B cell (primary cell): ENCODE measurements around the gene ADM2. TPM values are rescaled to one million over a fixed set of nuclear protein-coding genes. Genes with fewer than 3 reads are reported as not detected.

ENCODE experiments used
- ATAC-seq: fragments of 200-7000 bp; cut with Tn5 transposase; one replicate; pipeline ENCODE4 v1.10.0; 2021; ENCODE audit warnings: low read depth, mild to moderate bottlenecking, moderate number of reproducible peaks, moderate library complexity
- CTCF ChIA-PET: fragments of 350-600 bp; sonication (Branson Sonifier 250); formaldehyde crosslinking; loops from one replicate; lab custom pipeline; 2021; ENCODE audit warnings: antibody characterized with exemption, inconsistent platforms; lab: Charles Lee
- POLR2A ChIA-PET: fragments of 350-600 bp; sonication (Branson Sonifier 250); formaldehyde crosslinking; loops from one replicate; lab custom pipeline; 2021; ENCODE audit warnings: antibody characterized with exemption; lab: Charles Lee
- DNase-seq: peaks from one replicate; pipeline ENCODE4 v3.0.0; 2013
- H2AFZ ChIP-seq: 2 replicates; pipeline ENCODE4 v1.6.1; 2012; ENCODE audit warnings: mild to moderate bottlenecking, low read depth, low read length; ENCODE audit not compliant: insufficient read depth, poor library complexity, severe bottlenecking
- H3K27ac ChIP-seq, 2 donors: 1 replicate in 1 of 2; 2 replicates in 1 of 2; pipeline ENCODE4 v1.5.1; 2012 to 2013; ENCODE audit warnings: low read length in 2 of 2, mild to moderate bottlenecking in 2 of 2, moderate library complexity in 1 of 2
- H3K27me3 ChIP-seq, 4 experiments: fragments of 200-600 bp in 1 of 4; sonication (generic) in 1 of 4; replicated peaks in 1 of 4; 1 replicate in 2 of 4; 2 replicates in 2 of 4; pipeline versions ENCODE4 v1.6.1 to v1.7.0; 2013 to 2016; ENCODE audit warnings: low read length in 3 of 4, mild to moderate bottlenecking in 2 of 4, mixed read lengths in 1 of 4, moderate library complexity in 1 of 4; ENCODE audit not compliant: insufficient read depth in 4 of 4, control insufficient read depth in 3 of 4; ENCODE audit errors: control extremely low read depth in 1 of 4
- H3K36me3 ChIP-seq, 2 experiments: replicated peaks in 1 of 2; 1 replicate in 1 of 2; 2 replicates in 1 of 2; pipeline versions ENCODE4 v1.6.1 to v1.7.1; 2013; ENCODE audit warnings: low read length in 1 of 2; ENCODE audit not compliant: insufficient read depth in 2 of 2, control insufficient read depth in 1 of 2; ENCODE audit errors: control extremely low read depth in 1 of 2, extremely low read depth in 1 of 2
- H3K4me1 ChIP-seq, 2 donors: fragments of 200-600 bp in 1 of 2; sonication (generic) in 1 of 2; 1 replicate in 1 of 2; 2 replicates in 1 of 2; pipeline versions ENCODE4 v1.5.1 to v1.6.1; 2013 to 2017; ENCODE audit warnings: low read length in 2 of 2; ENCODE audit not compliant: control insufficient read depth in 2 of 2, insufficient read depth in 2 of 2
- H3K4me2 ChIP-seq: replicated peaks from 2 replicates; pipeline ENCODE3; 2012; ENCODE audit warnings: mild to moderate bottlenecking, low read depth, low read length; ENCODE audit not compliant: poor library complexity, severe bottlenecking
- H3K4me3 ChIP-seq, 5 experiments: fragments of 200-600 bp in 1 of 5; sonication (generic) in 1 of 5; 1 replicate in 3 of 5; 2 replicates in 2 of 5; pipeline versions ENCODE4 v1.5.1 to v1.7.0; 2011 to 2016; ENCODE audit warnings: low read length in 4 of 5, mild to moderate bottlenecking in 4 of 5, low read depth in 2 of 5, control low read depth in 1 of 5, moderate library complexity in 1 of 5; ENCODE audit not compliant: insufficient read depth in 1 of 5; ENCODE audit errors: control extremely low read depth in 1 of 5, extremely low read depth in 1 of 5
- H3K79me2 ChIP-seq: fragments of 200-600 bp; sonication (generic); one replicate; pipeline ENCODE4 v1.6.0; 2016; ENCODE audit warnings: low read length; ENCODE audit not compliant: control insufficient read depth, insufficient read depth
- H3K9ac ChIP-seq: fragments of 200-600 bp; sonication (generic); 2 replicates; pipeline ENCODE4 v1.6.1; 2017; ENCODE audit warnings: mild to moderate bottlenecking, low read length, moderate library complexity
- H3K9me3 ChIP-seq, 3 donors: one replicate each; pipeline versions ENCODE4 v1.6.1 to v1.7.1; 2013; ENCODE audit warnings: low read length in 2 of 3; ENCODE audit not compliant: control insufficient read depth in 2 of 3, insufficient read depth in 1 of 3; ENCODE audit errors: control extremely low read depth in 1 of 3
- H4K20me1 ChIP-seq: 2 replicates; pipeline ENCODE4 v1.6.0; 2012; ENCODE audit warnings: mild to moderate bottlenecking, low read length; ENCODE audit not compliant: insufficient read depth, control insufficient read depth, poor library complexity, severe bottlenecking
- H3K27ac Mint-ChIP-seq: one replicate; pipeline ENCODE4 v1.8.0; 2021; ENCODE audit warnings: mixed read lengths
- H3K27me3 Mint-ChIP-seq: one replicate; pipeline ENCODE4 v1.8.0; 2021; ENCODE audit warnings: mixed read lengths
- H3K4me1 Mint-ChIP-seq: one replicate; pipeline ENCODE4 v1.8.0; 2021; ENCODE audit warnings: mixed read lengths
- H3K4me3 Mint-ChIP-seq: one replicate; pipeline ENCODE4 v1.8.0; 2021; ENCODE audit warnings: mixed read lengths
- H3K9me3 Mint-ChIP-seq: one replicate; pipeline ENCODE4 v1.8.0; 2022; ENCODE audit warnings: mixed read lengths; ENCODE audit not compliant: insufficient read depth
- EZH2 ChIP-seq: IDR thresholded peaks from 2 replicates; pipeline ENCODE4 v1.6.1; 2012; ENCODE audit warnings: borderline replicate concordance, low read depth, mild to moderate bottlenecking, moderate library complexity, low read length; ENCODE audit not compliant: insufficient read depth, poor library complexity, severe bottlenecking
- WGBS: methylation state at CpG from one replicate; pipeline ENCODE4 v1.1.5; 2013; ENCODE audit warnings: missing lambda C conversion rate; ENCODE audit not compliant: insufficient coverage; 5-methylcytosine and 5-hydroxymethylcytosine counted together
- intact Hi-C: fragments of 100-400 bp; cut with micrococcal nuclease; formaldehyde crosslinking; loops from one replicate; pipeline ENCODE4 v1.10.0; 2022
- polyA plus RNA-seq: library from polyadenylated mRNA; depleted of rRNA; stranded (reverse); fragments of >200 nt; gene quantifications from 2 replicates; pipeline ENCODE4 v1.2.3, GENCODE V29; 2012
- total RNA-seq, 2 donors: library from RNA; stranded (reverse); fragments of 120-200 nt in 1 of 2; gene quantifications; 1 replicate in 1 of 2; 2 replicates in 1 of 2; pipeline versions ENCODE4 v1.2.3 to v1.2.4, GENCODE V29; 2013 to 2022
- TF ChIP-seq, protein P1 (sequence below): fragments of 200-600 bp; IDR thresholded peaks from one replicate; pipeline ENCODE4 v1.8.0; 2022; ENCODE audit warnings: antibody characterized with exemption, mild to moderate bottlenecking

The ADM2 gene
- total and polyA plus RNA-seq, 2 donors (not counting 1 experiment from before 2014, with no cell fraction given), result 0.67 to 3.7 TPM

DNA sequence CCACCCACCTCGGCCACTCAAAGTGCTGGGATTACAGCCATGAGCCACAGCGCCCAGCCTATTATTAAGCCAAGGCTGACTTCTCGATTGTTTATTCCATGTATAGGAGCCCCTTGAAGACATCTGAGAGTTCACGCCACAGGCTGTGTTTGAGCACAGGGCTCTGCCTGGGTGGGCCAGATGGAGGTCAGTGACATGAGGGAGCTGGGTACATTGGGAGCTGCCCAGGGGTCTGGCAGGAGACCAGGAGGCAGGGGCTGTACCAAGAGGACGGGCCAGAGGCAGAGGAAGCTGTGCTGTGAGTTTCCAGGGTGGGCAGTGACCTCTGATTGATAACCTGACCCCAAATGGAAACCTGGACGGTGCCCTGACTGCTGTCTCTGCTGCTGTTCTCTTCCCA lies 20.8 kb downstream of the ADM2 start:
- Histone ChIP-seq H3K4me1 (peaks cover 13 to 25% of the 10 kb centered on the region in 2 donors), H3K27ac (no peak overlapping the region), H3K27me3 (no peaks in the 10 kb centered on the region), H2AFZ (no peak overlapping the region), H4K20me1 (peaks cover 27% of the 10 kb centered on the region), H3K9me3 (no peaks in the 10 kb centered on the region), H3K79me2 (peaks cover 23% of the 10 kb centered on the region), H3K36me3 (peaks cover 0 to 32% of the 10 kb centered on the region in 2 experiments), H3K9ac (no peak overlapping the region), H3K4me2 (no peak overlapping the region), H3K4me3 (no peak overlapping the region)
- Mint-ChIP-seq H3K27ac (no peak overlapping the region), H3K4me3 (no peak overlapping the region), H3K27me3 (no peaks in the 10 kb centered on the region), H3K4me1 (peaks cover 12% of the 10 kb centered on the region), H3K9me3 (no peaks in the 10 kb centered on the region)
- CTCF ChIA-PET, result interaction anchor here (1.4 kb wide), 1 partner anchor 29 kb away, joined by 4 read pairs; no protein-coding TSS in a partner anchor
- POLR2A ChIA-PET, result interaction anchor here (0.6 to 0.7 kb wide), 2 partner anchors 50 to 60 kb away, joined by 3 to 4 read pairs; no protein-coding TSS in a partner anchor
- TF ChIP-seq, protein P1, sequence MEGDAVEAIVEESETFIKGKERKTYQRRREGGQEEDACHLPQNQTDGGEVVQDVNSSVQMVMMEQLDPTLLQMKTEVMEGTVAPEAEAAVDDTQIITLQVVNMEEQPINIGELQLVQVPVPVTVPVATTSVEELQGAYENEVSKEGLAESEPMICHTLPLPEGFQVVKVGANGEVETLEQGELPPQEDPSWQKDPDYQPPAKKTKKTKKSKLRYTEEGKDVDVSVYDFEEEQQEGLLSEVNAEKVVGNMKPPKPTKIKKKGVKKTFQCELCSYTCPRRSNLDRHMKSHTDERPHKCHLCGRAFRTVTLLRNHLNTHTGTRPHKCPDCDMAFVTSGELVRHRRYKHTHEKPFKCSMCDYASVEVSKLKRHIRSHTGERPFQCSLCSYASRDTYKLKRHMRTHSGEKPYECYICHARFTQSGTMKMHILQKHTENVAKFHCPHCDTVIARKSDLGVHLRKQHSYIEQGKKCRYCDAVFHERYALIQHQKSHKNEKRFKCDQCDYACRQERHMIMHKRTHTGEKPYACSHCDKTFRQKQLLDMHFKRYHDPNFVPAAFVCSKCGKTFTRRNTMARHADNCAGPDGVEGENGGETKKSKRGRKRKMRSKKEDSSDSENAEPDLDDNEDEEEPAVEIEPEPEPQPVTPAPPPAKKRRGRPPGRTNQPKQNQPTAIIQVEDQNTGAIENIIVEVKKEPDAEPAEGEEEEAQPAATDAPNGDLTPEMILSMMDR, result no peak
- no peak for TF ChIP-seq EZH2
- intact Hi-C loops, result no loop called here
- ATAC-seq (no peak), DNase-seq (no peak)
- WGBS, result 97% methylated on average over 6 of the region's 6 CpGs

- Histone ChIP-seq H3K9me3 (no peaks in the 10 kb centered on the region), H2AFZ (no peak overlapping the region), H3K4me3 (no peak overlapping the region), H3K4me2 (no peak overlapping the region), H3K36me3 (peaks cover 0 to 32% of the 10 kb centered on the region in 2 experiments), H4K20me1 (peaks cover 30% of the 10 kb centered on the region), H3K79me2 (peaks cover 25% of the 10 kb centered on the region), H3K27ac (no peak overlapping the region), H3K27me3 (no peaks in the 10 kb centered on the region), H3K4me1 (peaks cover 13 to 26% of the 10 kb centered on the region in 2 donors), H3K9ac (no peak overlapping the region)
- peak; percentile 13 for DNase-seq
- no peak for ATAC-seq
- Mint-ChIP-seq H3K4me3 (no peak overlapping the region), H3K27ac (no peak overlapping the region), H3K9me3 (no peaks in the 10 kb centered on the region), H3K4me1 (peaks cover 16% of the 10 kb centered on the region), H3K27me3 (no peaks in the 10 kb centered on the region)
- TF ChIP-seq, protein P1, result no peak
- TF ChIP-seq EZH2, result no peak
- intact Hi-C loops, result no loop called here
- ChIA-PET CTCF (interaction anchor here (0.9 to 1.4 kb wide), 3 partner anchors 17 to 60 kb away, joined by 3 to 4 read pairs (median 4); partner anchors contain the start of genes MIOX and SYCE3), POLR2A (no interaction called here)
- WGBS, result 98% methylated on average over 20 of the region's 24 CpGs
Measured at GRCh38 chr22:50502628-50503474, 21.5 kb downstream of the ADM2 start.
